ENCODE data around the gene GK2. TPM values are rescaled to one million over a fixed set of nuclear protein-coding genes. Genes with fewer than 3 reads are reported as not detected.
A peak's percentile ranks its signal among the peaks of the same experiment; 100 is the strongest.

The GK2 gene
- total RNA-seq, 1 experiment from 2014 or later: not detected

DNA sequence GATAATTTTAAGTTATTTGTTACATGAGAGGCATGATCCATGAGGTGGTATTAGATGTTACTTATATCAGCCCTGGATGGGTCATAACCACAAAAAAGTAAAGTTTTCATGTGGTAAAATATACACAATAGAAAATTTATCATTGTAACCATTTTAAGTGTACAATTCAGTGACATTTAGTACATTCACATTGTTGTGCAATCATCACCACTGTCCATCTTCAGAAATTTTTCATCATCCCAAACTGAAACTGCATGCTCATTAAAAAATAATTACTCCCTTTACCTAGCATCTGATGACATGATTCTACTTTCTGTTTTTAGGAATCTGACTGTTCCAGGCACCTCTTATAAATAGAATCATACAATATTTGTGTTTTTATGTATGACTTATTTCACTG lies 11.2 kb downstream of the GK2 start:
- H3K27me3 Mint-ChIP-seq (ENCODE audit: insufficient read depth, unreplicated experiment): peaks cover 52% of the 10 kb centered on the region
- no peak overlapping the region for H3K4me3 Mint-ChIP-seq (ENCODE audit: unreplicated experiment)
- ChIA-PET POLR2A (no interaction called here), CTCF (no interaction called here)
- intact Hi-C loops (cut with micrococcal nuclease): no loop called here
- no peak overlapping the region for H3K27ac Mint-ChIP-seq (ENCODE audit: low read depth, unreplicated experiment)
- no TSS peak for BruUV-seq (replicated peaks)
- no peaks in the 10 kb centered on the region for H3K9me3 Mint-ChIP-seq (ENCODE audit: unreplicated experiment)
- TF ChIP-seq, protein P1, sequence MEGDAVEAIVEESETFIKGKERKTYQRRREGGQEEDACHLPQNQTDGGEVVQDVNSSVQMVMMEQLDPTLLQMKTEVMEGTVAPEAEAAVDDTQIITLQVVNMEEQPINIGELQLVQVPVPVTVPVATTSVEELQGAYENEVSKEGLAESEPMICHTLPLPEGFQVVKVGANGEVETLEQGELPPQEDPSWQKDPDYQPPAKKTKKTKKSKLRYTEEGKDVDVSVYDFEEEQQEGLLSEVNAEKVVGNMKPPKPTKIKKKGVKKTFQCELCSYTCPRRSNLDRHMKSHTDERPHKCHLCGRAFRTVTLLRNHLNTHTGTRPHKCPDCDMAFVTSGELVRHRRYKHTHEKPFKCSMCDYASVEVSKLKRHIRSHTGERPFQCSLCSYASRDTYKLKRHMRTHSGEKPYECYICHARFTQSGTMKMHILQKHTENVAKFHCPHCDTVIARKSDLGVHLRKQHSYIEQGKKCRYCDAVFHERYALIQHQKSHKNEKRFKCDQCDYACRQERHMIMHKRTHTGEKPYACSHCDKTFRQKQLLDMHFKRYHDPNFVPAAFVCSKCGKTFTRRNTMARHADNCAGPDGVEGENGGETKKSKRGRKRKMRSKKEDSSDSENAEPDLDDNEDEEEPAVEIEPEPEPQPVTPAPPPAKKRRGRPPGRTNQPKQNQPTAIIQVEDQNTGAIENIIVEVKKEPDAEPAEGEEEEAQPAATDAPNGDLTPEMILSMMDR (IDR thresholded peaks at IDR 0.05; ENCODE audit: unreplicated experiment): no peak
- H3K36me3 Mint-ChIP-seq (ENCODE audit: insufficient read depth, unreplicated experiment): no peaks in the 10 kb centered on the region
- H3K4me1 Mint-ChIP-seq (ENCODE audit: insufficient read depth, unreplicated experiment): peaks cover 8% of the 10 kb centered on the region
- DNase-seq (ENCODE audit: unreplicated experiment): no peak

DNA sequence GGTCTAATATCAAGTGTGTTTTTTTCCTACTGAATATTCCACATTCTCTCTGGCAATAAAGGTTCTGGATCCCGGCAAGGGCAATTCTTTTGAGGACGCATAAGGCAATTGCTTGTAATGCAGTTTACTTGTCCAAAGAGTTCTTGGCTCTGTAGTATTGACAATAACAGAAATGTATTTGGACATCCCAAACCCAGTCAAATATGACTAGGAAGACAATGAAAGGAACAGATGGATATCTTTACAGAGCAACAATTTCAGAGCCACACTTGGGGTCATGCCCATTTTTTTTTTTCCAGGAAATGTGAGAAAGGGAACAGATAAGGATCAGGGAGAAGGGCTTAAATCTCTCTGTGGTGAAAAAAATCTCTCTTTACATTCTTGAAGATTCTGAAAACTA lies 12.2 kb downstream of the GK2 start:
- H3K9me3 Mint-ChIP-seq (ENCODE audit: unreplicated experiment): no peaks in the 10 kb centered on the region
- TF ChIP-seq, protein P1 (IDR thresholded peaks at IDR 0.05; ENCODE audit: unreplicated experiment): no peak
- peaks cover 8% of the 10 kb centered on the region for H3K4me1 Mint-ChIP-seq (ENCODE audit: insufficient read depth, unreplicated experiment)
- ChIA-PET POLR2A (no interaction called here), CTCF (interaction anchor here (0.6 kb wide), 1 partner anchor 44 kb away, joined by 4 read pairs; no protein-coding TSS in a partner anchor)
- H3K27me3 Mint-ChIP-seq (ENCODE audit: insufficient read depth, unreplicated experiment): peaks cover 60% of the 10 kb centered on the region
- H3K27ac Mint-ChIP-seq (ENCODE audit: low read depth, unreplicated experiment): no peak overlapping the region
- intact Hi-C loops (cut with micrococcal nuclease): no loop called here
- no peaks in the 10 kb centered on the region for H3K36me3 Mint-ChIP-seq (ENCODE audit: insufficient read depth, unreplicated experiment)
- H3K4me3 Mint-ChIP-seq (ENCODE audit: unreplicated experiment): no peak overlapping the region
- BruUV-seq (replicated peaks): no TSS peak
- DNase-seq (ENCODE audit: unreplicated experiment): no peak

DNA sequence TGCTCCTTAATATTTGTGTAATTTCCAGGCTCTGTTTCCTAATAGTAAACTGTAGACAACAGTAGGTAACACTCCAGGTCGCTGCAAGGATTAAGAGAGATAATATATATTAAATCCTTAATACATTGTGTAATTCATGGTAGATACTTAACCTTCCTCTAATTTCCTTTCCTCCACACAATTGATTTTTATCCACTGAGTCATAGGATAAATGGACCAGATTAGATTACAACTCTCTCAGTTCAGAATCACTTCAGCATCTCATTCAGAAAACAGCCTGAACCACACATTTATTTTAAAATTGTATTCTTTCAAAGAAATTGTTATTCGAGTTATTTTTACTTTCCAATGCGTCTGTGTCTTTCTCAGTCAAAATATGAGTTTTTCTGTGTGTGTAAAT lies 17.1 kb downstream of the GK2 start:
- ChIA-PET CTCF (no interaction called here), POLR2A (interaction anchor here (0.7 kb wide), 1 partner anchor 69 kb away, joined by 3 read pairs; no protein-coding TSS in a partner anchor)
- Mint-ChIP-seq H3K4me3 (ENCODE audit: unreplicated experiment) (no peak overlapping the region), H3K36me3 (ENCODE audit: insufficient read depth, unreplicated experiment) (no peaks in the 10 kb centered on the region), H3K4me1 (ENCODE audit: insufficient read depth, unreplicated experiment) (no peaks in the 10 kb centered on the region), H3K9me3 (ENCODE audit: unreplicated experiment) (no peaks in the 10 kb centered on the region), H3K27ac (ENCODE audit: low read depth, unreplicated experiment) (no peak overlapping the region), H3K27me3 (ENCODE audit: insufficient read depth, unreplicated experiment) (peaks cover 40% of the 10 kb centered on the region)
- TF ChIP-seq, protein P1 (IDR thresholded peaks at IDR 0.05; ENCODE audit: unreplicated experiment): no peak
- intact Hi-C loops (cut with micrococcal nuclease): loop anchor here (5.0 kb wide), 1 partner anchor 349 kb away; no protein-coding TSS in a partner anchor
- DNase-seq (ENCODE audit: unreplicated experiment): no peak
- BruUV-seq (replicated peaks): no TSS peak

DNA sequence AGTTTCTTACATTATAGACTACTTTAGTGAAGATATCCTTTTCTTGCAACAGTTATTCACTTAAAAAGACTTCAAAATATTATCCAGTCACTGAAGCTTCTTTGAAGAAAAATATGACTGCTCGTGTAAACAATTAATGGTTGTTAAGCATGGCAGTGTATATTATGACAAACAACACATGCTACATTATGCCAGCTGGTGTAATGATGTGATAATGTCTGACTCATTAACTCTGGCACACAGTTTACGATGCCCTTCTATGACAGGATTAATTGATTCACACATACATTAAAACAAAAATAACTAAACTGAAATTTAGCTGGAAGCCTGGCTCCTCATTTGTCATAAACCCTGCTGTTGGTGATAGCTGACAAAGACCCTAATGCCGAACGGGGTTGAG lies 22.4 kb downstream of the GK2 start:
- DNase-seq (ENCODE audit: unreplicated experiment): peak; percentile 5
- Mint-ChIP-seq H3K36me3 (ENCODE audit: insufficient read depth, unreplicated experiment) (no peaks in the 10 kb centered on the region), H3K27me3 (ENCODE audit: insufficient read depth, unreplicated experiment) (peaks cover 30% of the 10 kb centered on the region)

More for the DNA sequence above, 22.4 kb downstream of the GK2 start:
- BruUV-seq (replicated peaks): no TSS peak
- CTCF ChIA-PET: interaction anchor here (0.7 kb wide), 1 partner anchor 626 kb away, joined by 4 read pairs; no protein-coding TSS in a partner anchor
- H3K27ac Mint-ChIP-seq (ENCODE audit: low read depth, unreplicated experiment): no peak overlapping the region
- no peaks in the 10 kb centered on the region for H3K4me1 Mint-ChIP-seq (ENCODE audit: insufficient read depth, unreplicated experiment)
- POLR2A ChIA-PET: no interaction called here
- intact Hi-C loops (cut with micrococcal nuclease): no loop called here
- no peak overlapping the region for H3K4me3 Mint-ChIP-seq (ENCODE audit: unreplicated experiment)
- no peaks in the 10 kb centered on the region for H3K9me3 Mint-ChIP-seq (ENCODE audit: unreplicated experiment)
- TF ChIP-seq, protein P1 (IDR thresholded peaks at IDR 0.05; ENCODE audit: unreplicated experiment): no peak
